Activated CD4-positive, alpha-beta T cell treated with anti-CD3 and anti-CD28 coated beads, Interleukin-2, amount 10 ng/mL, durations not matched to agents 7 days and 5 days (primary cell): ENCODE measurements around the gene FCF1. TPM values are rescaled to one million over a fixed set of nuclear protein-coding genes. Genes with fewer than 3 reads are reported as not detected.

Experiments
- CTCF ChIA-PET: fragments of 350-600 bp; sonication (Branson Sonifier 250); formaldehyde crosslinking; loops from one replicate; lab custom pipeline; 2021; ENCODE audit warnings: antibody characterized with exemption; lab: Charles Lee
- POLR2A ChIA-PET: fragments of 350-600 bp; sonication (Branson Sonifier 250); formaldehyde crosslinking; loops from one replicate; lab custom pipeline; 2021; ENCODE audit warnings: antibody characterized with exemption; lab: Charles Lee
- DNase-seq: peaks from one replicate; pipeline ENCODE4 v3.0.0-alpha.2; 2020
- H3K27ac Mint-ChIP-seq: one replicate; pipeline ENCODE4 v1.8.0; 2021; ENCODE audit warnings: mild to moderate bottlenecking, moderate library complexity, mixed read lengths
- H3K27me3 Mint-ChIP-seq: one replicate; pipeline ENCODE4 v1.8.0; 2021; ENCODE audit warnings: mixed read lengths
- H3K36me3 Mint-ChIP-seq: one replicate; pipeline ENCODE4 v1.8.0; 2021; ENCODE audit warnings: low read depth, mixed read lengths
- H3K4me1 Mint-ChIP-seq: one replicate; pipeline ENCODE4 v1.8.0; 2021; ENCODE audit warnings: mixed read lengths
- H3K4me3 Mint-ChIP-seq: one replicate; pipeline ENCODE4 v1.8.0; 2021; ENCODE audit warnings: mild to moderate bottlenecking, moderate library complexity, mixed read lengths
- H3K9me3 Mint-ChIP-seq: one replicate; pipeline ENCODE4 v1.8.0; 2021; ENCODE audit warnings: mixed read lengths
- total RNA-seq, 2 experiments: library from RNA; stranded (reverse); gene quantifications; one replicate each; pipeline ENCODE4 v1.2.3, GENCODE V29; 2021

The FCF1 gene, protein sequence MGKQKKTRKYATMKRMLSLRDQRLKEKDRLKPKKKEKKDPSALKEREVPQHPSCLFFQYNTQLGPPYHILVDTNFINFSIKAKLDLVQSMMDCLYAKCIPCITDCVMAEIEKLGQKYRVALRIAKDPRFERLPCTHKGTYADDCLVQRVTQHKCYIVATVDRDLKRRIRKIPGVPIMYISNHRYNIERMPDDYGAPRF
- 10 to 100 TPM; 60.1 to 81.9 TPM for total RNA-seq

DNA sequence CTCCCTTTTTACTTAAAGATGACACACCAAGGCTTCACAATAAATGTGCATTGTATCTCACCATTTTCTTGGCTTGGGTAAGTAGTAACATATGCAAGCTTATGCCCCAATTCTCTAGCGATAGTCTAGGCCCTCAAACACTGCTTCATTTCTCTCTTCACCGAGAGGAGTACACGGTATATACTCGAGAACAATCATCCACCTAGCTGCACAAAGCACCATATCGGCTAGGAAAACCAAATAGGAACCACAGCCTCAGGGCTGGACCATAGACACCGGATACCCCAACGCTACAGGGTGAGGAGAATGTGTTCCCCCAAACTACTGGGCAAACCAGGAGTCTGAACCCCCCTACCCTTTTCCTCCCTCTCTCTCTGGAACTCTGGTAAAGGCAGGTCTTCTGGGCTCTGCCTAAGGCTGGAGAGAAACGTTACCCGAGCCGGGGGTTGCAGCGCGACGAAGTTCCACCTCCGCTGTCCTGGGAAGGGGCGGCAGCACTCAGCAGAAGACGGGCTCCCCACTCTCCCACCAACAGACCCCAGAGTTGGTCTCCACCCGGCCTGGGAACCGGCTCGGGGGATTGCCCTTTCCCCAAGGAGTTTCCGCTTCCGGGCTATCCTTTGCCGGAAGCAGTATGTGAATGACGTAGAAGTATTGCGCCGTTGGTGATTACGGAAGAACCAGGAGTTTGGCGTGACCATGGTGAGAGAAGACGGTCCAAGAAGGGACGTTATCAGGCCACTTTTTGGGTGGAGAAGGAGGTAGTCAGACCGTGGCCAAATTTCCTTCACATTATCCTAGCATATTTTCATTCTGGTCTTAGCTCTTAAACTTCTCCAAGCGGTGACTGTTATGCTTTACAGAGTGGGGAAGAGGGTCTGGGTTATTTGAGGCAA lies at the start of gene FCF1, which contains the start of gene AREL1:
FCF1 (plus strand) TSS at position 646 of the 896 bp plus-strand sequence; CDS start at position 700, 54 bp downstream.
AREL1 (minus strand) TSS at position 582 of the 896 bp plus-strand sequence. CDS start 27,465 bp downstream, outside the sequence.
- ChIA-PET POLR2A (interaction anchor here (0.7 kb wide), 1 partner anchor 96 kb away, joined by 3 read pairs; no protein-coding TSS in a partner anchor), CTCF (interaction anchor here (0.6 kb wide), 1 partner anchor 375 kb away, joined by 4 read pairs; no protein-coding TSS in a partner anchor)
- no peaks in the 10 kb centered on the region for H3K27me3 Mint-ChIP-seq
- H3K36me3 Mint-ChIP-seq, result peaks cover 18% of the 10 kb centered on the region
- H3K9me3 Mint-ChIP-seq, result no peaks in the 10 kb centered on the region
- peaks cover 45% of the 10 kb centered on the region for H3K4me1 Mint-ChIP-seq
- peak within 1 kb of the TSS; percentile 98 for H3K27ac Mint-ChIP-seq
- peak; percentile 91 for DNase-seq
- H3K4me3 Mint-ChIP-seq, result peak within 1 kb of the TSS; percentile 99

DNA sequence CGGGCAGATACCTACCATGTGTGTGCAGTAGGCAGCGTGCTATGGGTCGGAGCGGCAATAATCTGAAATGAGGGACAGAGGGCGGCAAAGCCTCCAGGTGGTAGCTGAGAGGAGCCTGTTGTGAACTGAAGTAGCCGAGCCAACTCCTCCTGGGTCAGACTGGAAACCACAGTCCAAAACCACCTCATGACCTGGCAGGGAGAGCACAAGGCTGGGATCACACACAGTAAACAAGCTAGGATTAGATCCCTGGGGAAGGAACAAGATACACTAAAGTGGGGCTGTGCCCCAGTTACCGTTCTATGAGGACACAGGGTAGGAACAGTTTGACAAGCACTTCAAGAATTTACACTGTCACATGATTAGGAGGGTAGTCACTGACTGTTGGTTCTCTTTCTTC lies 49.1 kb upstream of the FCF1 start:
- Mint-ChIP-seq H3K27ac (no peak overlapping the region), H3K27me3 (no peaks in the 10 kb centered on the region), H3K9me3 (no peaks in the 10 kb centered on the region), H3K4me1 (peaks cover 5% of the 10 kb centered on the region), H3K4me3 (no peak overlapping the region), H3K36me3 (peaks cover 30% of the 10 kb centered on the region)
- DNase-seq, result no peak
- CTCF ChIA-PET, result interaction anchor here (0.7 to 1.8 kb wide), 4 partner anchors 9 to 76 kb away, joined by 3 to 6 read pairs (median 3); partner anchors contain the start of gene LTBP2
- POLR2A ChIA-PET, result no interaction called here

DNA sequence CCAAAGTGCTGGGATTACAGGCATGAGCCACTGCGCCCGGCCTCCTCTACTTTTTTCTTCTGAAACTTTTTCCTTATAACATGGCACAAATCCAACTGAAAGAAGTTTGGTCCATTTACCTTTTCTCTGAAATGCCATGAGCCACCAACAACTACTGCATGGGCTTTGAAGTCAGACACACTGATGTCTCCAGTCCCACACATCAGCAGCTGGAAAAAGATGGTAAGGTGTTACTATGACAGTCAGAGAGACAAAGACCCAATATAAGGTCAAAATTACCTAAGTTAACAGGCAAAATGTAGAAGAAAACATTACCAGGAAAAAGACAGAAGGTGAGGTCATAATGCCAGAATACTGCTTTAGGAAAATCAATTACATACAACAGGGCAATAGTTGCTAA lies 48.2 kb upstream of the FCF1 start:
- POLR2A ChIA-PET, result no interaction called here
- no peak overlapping the region for H3K4me3 Mint-ChIP-seq

DNA sequence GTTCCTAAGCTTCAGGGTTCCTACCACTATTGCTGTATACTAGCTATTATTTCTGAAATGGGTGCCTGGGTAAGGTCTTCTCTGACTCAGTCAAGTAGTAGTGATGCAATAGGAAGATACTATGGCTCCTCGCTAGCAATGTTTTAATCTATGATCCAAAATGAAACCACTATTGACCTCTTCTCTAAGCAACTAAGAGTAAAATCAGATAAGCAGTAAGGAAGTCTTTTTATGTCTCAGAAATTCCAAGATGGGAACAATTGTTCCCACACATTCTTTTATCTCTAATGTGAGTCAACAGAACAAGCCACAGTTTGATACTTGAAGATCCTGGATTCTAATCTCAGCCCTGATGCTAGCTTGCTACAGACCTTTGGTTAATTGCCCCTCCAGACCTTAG lies 45.2 kb upstream of the FCF1 start:
- DNase-seq, result no peak
- Mint-ChIP-seq H3K36me3 (peaks cover 57% of the 10 kb centered on the region), H3K27me3 (no peaks in the 10 kb centered on the region), H3K27ac (no peak overlapping the region), H3K4me3 (no peak overlapping the region), H3K4me1 (peaks cover 5% of the 10 kb centered on the region), H3K9me3 (no peaks in the 10 kb centered on the region)
- POLR2A ChIA-PET, result no interaction called here
- CTCF ChIA-PET, result interaction anchor here (0.8 to 3.0 kb wide), 4 partner anchors 10 to 49 kb away, joined by 3 to 8 read pairs (median 6); no protein-coding TSS in a partner anchor

More for the DNA sequence above, 48.2 kb upstream of the FCF1 start:
- Mint-ChIP-seq H3K4me1 (peaks cover 5% of the 10 kb centered on the region), H3K9me3 (no peaks in the 10 kb centered on the region), H3K27ac (no peak overlapping the region), H3K27me3 (no peaks in the 10 kb centered on the region), H3K36me3 (peaks cover 36% of the 10 kb centered on the region)
- CTCF ChIA-PET, result interaction anchor here (0.6 to 1.6 kb wide), 5 partner anchors 34 to 922 kb away, joined by 3 to 4 read pairs (median 3); no protein-coding TSS in a partner anchor
- no peak for DNase-seq

DNA sequence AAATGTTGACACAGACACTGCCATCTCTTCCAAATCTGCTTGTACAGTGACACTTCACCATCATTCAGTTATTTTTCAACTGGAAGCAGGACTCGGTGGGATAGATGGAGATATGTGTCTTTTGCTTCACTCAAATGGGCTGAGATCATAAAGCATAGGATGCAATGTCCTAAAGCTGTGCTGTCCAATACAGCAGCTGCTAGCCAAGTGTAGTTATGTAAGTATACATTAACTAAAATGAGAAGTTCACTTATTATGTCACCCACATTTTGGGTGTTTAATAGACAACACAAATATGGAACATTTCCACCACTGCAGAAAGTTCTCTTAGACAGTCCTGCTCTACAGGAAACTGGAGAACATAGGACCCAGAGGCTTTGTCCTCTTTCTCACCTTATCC lies 43.7 kb upstream of the FCF1 start:
- Mint-ChIP-seq H3K27me3 (no peaks in the 10 kb centered on the region), H3K4me1 (peaks cover 5% of the 10 kb centered on the region), H3K27ac (no peak overlapping the region), H3K4me3 (no peak overlapping the region), H3K36me3 (peaks cover 54% of the 10 kb centered on the region), H3K9me3 (no peaks in the 10 kb centered on the region)
- DNase-seq, result no peak
- ChIA-PET POLR2A (no interaction called here), CTCF (interaction anchor here (3.0 kb wide), 1 partner anchor 20 kb away, joined by 8 read pairs; no protein-coding TSS in a partner anchor)

DNA sequence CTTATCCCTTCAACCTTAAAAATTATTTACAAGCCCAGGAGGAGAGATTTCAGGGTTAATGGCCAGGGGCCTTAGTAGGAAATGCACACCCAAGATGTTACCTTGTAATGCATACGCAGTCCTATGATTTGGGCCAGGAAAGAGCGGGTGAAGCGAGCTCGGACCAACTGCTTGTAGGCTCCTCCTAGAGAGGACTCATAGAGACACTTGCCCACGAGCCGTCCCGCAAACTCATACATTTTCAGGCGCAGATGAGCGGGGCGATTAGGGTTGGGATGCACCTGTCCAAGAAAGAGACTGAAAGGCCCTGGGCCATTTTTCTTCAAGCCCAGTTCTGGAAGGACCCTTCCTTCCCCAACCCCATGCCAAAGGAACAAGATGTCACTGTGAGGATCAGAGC lies 43.1 kb upstream of the FCF1 start:
- Mint-ChIP-seq H3K4me3 (no peak overlapping the region), H3K9me3 (no peaks in the 10 kb centered on the region), H3K4me1 (peaks cover 5% of the 10 kb centered on the region), H3K27ac (no peak overlapping the region), H3K36me3 (peaks cover 57% of the 10 kb centered on the region), H3K27me3 (no peaks in the 10 kb centered on the region)
- POLR2A ChIA-PET, result no interaction called here
- DNase-seq, result no peak
- CTCF ChIA-PET, result no interaction called here

DNA sequence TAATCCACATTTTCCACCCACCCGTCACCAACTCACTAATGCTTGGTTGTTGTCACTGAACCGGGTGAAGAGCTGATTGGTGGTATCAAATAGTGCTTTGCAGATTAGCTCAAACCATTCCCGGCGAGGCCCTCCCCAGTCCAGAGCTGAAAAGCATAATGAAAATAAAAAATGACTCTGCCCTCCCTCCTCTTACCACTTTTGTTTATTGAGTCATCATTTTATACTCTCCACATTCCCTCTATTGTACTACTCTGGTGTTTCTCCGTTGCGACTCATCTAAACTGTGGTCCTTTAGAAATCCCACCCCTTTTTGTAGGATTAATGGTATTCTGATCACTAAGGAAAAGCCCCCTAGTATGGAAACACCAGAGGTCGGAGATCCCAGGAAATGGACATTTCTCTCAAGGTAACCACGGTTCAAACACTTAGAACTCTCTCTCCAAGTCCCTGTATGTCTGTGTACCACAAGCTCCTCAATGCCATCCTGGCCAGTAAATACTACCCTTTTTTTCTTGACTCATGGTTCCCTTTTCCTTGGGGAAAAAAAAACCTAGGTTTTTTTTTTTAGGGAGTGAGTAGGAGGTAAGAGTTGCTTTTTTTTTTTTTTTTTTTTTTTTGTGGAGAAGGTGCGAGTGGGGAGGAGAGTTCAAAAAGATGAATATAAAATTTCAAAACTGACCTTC lies 42.1 kb upstream of the FCF1 start:
- no peaks in the 10 kb centered on the region for H3K27me3 Mint-ChIP-seq
- H3K36me3 Mint-ChIP-seq, result peaks cover 67% of the 10 kb centered on the region
- peaks cover 5% of the 10 kb centered on the region for H3K4me1 Mint-ChIP-seq
- no peak overlapping the region for H3K4me3 Mint-ChIP-seq
- H3K27ac Mint-ChIP-seq, result no peak overlapping the region
- no peaks in the 10 kb centered on the region for H3K9me3 Mint-ChIP-seq
- POLR2A ChIA-PET, result no interaction called here
- CTCF ChIA-PET, result no interaction called here
- no peak for DNase-seq

DNA sequence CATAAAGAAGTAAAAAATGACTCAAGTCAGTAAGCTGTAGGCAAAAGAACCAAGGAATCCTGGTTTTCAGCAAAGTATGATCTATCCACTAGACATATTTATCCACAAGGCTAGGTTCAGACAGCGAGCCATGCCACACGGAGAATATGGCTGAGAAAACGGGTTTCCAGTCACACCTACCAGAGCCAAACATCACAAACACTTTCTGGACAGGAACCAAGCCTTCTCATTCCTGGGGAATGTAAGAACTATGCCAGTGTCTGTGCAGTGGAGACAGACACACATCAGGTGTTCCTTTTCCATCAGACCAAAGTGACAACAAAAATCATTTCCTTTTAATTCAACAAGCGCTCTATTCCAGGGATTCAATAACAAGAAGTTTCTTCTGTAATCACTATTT lies 41.2 kb upstream of the FCF1 start:
- Mint-ChIP-seq H3K4me1 (peaks cover 5% of the 10 kb centered on the region), H3K27ac (no peak overlapping the region), H3K27me3 (no peaks in the 10 kb centered on the region), H3K9me3 (no peaks in the 10 kb centered on the region), H3K36me3 (peaks cover 71% of the 10 kb centered on the region), H3K4me3 (no peak overlapping the region)
- POLR2A ChIA-PET, result no interaction called here
- CTCF ChIA-PET, result no interaction called here
- no peak for DNase-seq

DNA sequence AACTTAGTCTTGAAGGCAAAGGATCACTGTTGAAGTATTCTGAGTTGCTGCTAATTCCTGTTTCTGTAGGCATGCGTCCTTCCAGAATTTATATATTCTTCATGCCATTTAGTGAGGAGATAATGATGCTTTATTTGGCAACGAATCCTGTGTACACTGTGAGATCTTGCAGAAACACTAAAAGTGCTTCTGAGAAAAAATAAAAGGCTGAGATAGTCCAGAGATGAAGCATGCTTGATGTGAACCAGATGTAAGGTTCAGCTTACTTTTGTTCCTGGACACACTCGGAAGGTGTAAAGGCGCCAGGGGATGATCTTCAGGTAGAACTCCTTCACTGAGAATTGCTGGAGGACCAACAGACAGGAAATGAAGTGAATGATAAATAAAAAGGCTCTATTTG lies 39.2 kb upstream of the FCF1 start:
- Mint-ChIP-seq H3K27ac (no peak overlapping the region), H3K27me3 (no peaks in the 10 kb centered on the region), H3K4me3 (no peak overlapping the region), H3K4me1 (no peaks in the 10 kb centered on the region), H3K36me3 (peaks cover 59% of the 10 kb centered on the region), H3K9me3 (no peaks in the 10 kb centered on the region)
- DNase-seq, result no peak
- ChIA-PET CTCF (no interaction called here), POLR2A (no interaction called here)

DNA sequence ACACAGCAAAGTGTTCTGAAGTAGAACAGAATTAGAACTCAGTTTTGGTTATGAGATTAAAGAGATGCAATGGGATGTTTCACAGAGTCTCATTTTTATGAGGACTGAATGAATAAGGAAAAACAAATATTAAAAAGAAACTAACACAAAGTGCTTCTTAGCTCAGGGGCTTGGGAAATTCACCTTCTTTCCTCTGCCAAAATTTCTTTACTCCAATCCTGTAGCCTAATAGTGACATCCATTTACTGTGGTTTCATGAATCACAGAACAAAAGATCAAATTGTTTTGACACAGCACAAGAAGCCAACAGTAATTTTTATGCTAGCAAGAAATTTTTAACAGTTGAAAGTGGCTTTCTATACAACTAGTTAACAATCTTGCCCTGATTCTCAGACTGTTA lies 37.7 kb upstream of the FCF1 start:
- Mint-ChIP-seq H3K36me3 (peaks cover 50% of the 10 kb centered on the region), H3K9me3 (no peaks in the 10 kb centered on the region), H3K27me3 (no peaks in the 10 kb centered on the region), H3K27ac (no peak overlapping the region), H3K4me3 (no peak overlapping the region), H3K4me1 (no peaks in the 10 kb centered on the region)
- CTCF ChIA-PET, result no interaction called here
- DNase-seq, result no peak
- POLR2A ChIA-PET, result no interaction called here

DNA sequence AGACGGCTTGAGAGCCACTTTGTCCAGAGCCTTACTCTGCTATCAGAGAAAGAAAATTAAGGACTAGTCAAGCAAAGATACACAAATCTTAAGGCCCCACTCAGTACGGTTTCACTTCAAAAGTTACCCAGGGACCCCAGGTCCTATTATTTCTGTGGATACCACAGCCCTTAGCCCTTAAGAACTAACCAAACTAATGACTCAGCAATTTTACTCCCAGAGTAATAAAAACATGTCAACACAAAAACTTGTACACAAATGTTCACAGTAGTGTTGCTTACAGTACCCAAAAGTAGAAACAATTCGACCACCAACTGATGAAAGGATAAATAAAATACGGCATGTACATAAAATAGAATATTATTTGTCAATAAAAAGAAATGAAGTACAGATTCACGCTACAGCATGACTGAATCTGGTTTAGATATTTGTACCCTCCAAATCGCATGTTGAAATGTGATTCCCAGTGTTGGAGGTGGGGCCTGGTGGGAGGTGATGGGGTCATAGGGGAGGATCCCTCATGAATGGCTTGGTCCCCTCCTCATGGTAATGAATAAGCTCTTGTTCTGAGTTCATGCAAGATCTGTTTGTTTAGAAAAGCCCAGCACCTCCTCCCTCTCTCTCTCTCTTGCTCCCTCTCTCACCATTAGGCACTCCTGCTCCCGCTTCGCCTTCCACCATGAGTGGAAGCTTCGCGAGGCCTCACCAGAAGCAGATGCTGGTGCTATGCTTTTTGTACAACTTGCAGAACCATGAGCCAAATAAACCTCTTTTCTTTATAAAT lies 30.6 kb upstream of the FCF1 start:
- H3K9me3 Mint-ChIP-seq, result no peaks in the 10 kb centered on the region
- no peak overlapping the region for H3K4me3 Mint-ChIP-seq
- ChIA-PET POLR2A (no interaction called here), CTCF (no interaction called here)
- H3K27me3 Mint-ChIP-seq, result no peaks in the 10 kb centered on the region
- H3K4me1 Mint-ChIP-seq, result peaks cover 25% of the 10 kb centered on the region
- no peak for DNase-seq
- H3K36me3 Mint-ChIP-seq, result peaks cover 32% of the 10 kb centered on the region
- H3K27ac Mint-ChIP-seq, result no peak overlapping the region

DNA sequence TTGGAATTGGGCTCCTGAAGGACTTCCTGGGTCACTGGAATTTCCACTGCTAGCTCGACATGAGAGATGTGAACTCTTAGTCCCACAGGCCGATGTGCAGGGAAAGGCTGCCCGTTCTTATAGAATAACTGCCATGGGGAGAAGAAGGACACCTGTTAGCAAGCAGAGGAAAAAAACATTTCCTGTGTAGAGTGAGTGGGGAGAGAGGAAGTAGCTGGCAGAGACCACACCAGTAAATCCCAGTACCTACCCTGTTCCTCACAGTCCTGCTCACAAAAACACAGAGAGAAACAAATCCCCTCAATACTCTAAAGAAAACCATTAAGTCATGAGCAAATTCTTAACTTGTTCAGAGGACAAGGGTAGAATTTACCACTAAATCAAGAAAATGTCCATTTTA lies 29.5 kb upstream of the FCF1 start:
- Mint-ChIP-seq H3K27ac (no peak overlapping the region), H3K9me3 (no peaks in the 10 kb centered on the region), H3K27me3 (no peaks in the 10 kb centered on the region), H3K4me1 (peaks cover 25% of the 10 kb centered on the region), H3K4me3 (no peak overlapping the region), H3K36me3 (peaks cover 35% of the 10 kb centered on the region)
- POLR2A ChIA-PET, result no interaction called here
- DNase-seq, result no peak
- CTCF ChIA-PET, result no interaction called here
